ENCODE results near the gene TRIM14. TPM values are rescaled to one million over a fixed set of nuclear protein-coding genes. Genes with fewer than 3 reads are reported as not detected.

Gene TRIM14, protein sequence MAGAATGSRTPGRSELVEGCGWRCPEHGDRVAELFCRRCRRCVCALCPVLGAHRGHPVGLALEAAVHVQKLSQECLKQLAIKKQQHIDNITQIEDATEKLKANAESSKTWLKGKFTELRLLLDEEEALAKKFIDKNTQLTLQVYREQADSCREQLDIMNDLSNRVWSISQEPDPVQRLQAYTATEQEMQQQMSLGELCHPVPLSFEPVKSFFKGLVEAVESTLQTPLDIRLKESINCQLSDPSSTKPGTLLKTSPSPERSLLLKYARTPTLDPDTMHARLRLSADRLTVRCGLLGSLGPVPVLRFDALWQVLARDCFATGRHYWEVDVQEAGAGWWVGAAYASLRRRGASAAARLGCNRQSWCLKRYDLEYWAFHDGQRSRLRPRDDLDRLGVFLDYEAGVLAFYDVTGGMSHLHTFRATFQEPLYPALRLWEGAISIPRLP
- total RNA-seq = 0.94 and 1.4 TPM in 2 replicates

DNA sequence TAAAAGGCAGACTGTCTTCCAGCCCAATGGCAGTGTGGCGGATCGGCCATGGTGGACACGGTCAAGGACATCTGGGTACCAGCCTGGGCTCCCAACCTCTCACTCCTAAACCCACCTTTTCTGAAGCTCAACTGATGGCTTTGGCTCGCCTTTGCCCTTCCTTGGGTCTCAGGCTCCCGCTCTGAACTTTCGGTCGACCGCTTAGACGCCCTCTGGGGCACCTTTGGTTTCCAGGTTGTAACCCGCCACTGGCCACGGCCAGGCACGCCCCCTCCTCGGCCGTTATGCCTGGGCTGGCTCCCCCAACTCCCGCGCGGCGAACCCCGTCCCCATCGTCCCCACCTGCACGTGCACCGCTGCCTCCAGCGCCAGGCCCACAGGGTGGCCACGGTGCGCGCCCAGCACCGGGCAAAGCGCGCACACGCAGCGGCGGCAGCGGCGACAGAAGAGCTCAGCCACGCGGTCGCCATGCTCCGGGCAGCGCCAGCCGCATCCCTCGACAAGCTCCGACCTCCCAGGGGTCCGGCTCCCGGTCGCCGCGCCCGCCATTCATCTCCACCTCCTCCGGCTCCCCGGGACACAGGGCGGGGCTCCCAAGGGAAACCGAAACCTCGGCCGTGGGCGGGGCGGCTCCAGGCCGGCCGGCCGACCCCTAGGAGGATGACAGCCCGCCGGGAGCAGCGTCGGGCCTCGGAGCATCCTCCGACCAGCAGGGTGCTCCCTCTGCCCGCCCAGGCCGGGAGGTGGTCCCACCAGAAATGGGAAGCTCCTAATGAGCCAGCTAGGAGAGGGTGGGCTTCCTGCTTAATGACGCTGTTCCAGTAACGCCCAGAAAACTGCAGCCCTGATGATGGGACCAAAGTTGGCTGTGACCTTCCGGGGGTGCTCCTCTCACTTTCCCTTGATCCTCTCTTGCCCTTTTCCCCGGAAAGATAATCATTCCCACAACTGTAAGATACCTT, at the start of gene TRIM14:
TRIM14 (minus strand) TSS at position 583 of the 962 bp plus-strand sequence; CDS start at position 549, 34 bp downstream.

DNA sequence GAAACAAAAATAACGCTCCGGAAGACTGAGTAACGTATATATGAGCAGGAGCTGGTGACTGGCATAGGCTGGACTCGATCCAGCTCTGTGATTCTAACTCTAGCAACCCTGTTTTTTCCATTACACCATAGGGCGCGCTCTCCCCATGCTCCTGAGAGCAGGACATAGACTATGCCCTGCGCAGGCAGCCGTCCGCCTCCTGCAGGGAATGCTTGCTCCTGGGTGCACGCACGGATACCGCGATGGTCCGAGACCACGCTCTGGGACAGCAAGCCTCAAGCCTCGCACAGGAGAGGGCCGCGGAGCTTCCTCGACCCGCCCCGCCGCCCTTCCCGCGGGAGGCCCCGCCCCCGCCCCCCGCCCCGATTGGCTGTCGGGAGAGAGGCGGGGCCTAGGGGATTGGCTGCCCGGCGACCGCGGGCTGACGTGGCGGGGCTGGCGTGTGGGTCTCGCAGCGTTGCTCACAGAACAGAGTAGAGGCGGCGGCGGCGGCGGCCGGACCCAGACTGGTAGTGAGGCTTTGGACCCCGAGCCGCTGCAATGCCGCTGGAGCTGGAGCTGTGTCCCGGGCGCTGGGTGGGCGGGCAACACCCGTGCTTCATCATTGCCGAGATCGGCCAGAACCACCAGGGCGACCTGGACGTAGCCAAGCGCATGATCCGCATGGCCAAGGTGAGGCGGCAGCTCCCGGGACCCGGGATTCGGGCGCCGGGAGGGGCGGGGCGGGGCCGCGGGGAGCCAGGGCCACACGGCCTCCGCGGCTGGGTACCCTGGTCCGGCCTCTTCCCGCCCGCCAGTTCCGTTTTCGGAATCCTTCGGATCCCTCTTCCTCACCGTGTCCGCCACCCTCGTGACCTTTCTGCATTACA, 62.5 kb downstream of the TRIM14 start, which contains the start of gene NANS:
NANS (plus strand) TSS at position 464 of the 869 bp plus-strand sequence; CDS start at position 541, 77 bp downstream.

Other genes with a start within 250 kb of the TRIM14 start
- 11.7 and 17.9 TPM in 2 replicates for gene TRMO, start 196.7 kb downstream of the TRIM14 start, total RNA-seq
- gene HEMGN, start 181.1 kb downstream of the TRIM14 start, total RNA-seq = not detected in 2 replicates
- gene ANP32B, start 135.9 kb downstream of the TRIM14 start, total RNA-seq = 10.2 and 11.4 TPM in 2 replicates
- 62.1 and 81.3 TPM in 2 replicates for gene NANS, start 62.5 kb downstream of the TRIM14 start, total RNA-seq
- under 0.01 TPM in 2 replicates for gene CORO2A, start 73.4 kb upstream of the TRIM14 start, total RNA-seq
- 1.6 and 4.4 TPM in 2 replicates for gene TBC1D2, start 136.4 kb upstream of the TRIM14 start, total RNA-seq